Fibroblast of lung (primary cell): ENCODE measurements around the gene SLC25A42. TPM values are rescaled to one million over a fixed set of nuclear protein-coding genes. Genes with fewer than 3 reads are reported as not detected.

Experiments used
- DNase-seq, 2 donors: peaks; one replicate each; pipeline versions ENCODE4 v3.0.0 to v3.0.0-alpha.2; 2010; ENCODE audit warnings: low read depth in 2 of 2
- H2AFZ ChIP-seq: 2 replicates; pipeline ENCODE4 v1.5.1; 2012; ENCODE audit warnings: low read length, control low read depth, inconsistent platforms
- H3K27ac ChIP-seq: 2 replicates; pipeline ENCODE4 v1.5.1; 2011; ENCODE audit warnings: low read length, control low read depth; ENCODE audit not compliant: insufficient read depth
- H3K27me3 ChIP-seq: 2 replicates; pipeline ENCODE4 v1.5.1; 2011; ENCODE audit warnings: mild to moderate bottlenecking, low read length; ENCODE audit not compliant: control insufficient read depth, insufficient read depth
- H3K36me3 ChIP-seq: 2 replicates; pipeline ENCODE4 v1.5.1; 2011; ENCODE audit warnings: low read length; ENCODE audit not compliant: control insufficient read depth, insufficient read depth
- H3K4me1 ChIP-seq: 2 replicates; pipeline ENCODE4 v1.5.1; 2011; ENCODE audit warnings: low read length; ENCODE audit not compliant: control insufficient read depth, insufficient read depth; ENCODE audit errors: extremely low read depth
- H3K4me2 ChIP-seq: 2 replicates; pipeline ENCODE4 v1.5.1; 2011; ENCODE audit warnings: low read length, control low read depth; ENCODE audit not compliant: insufficient read depth; ENCODE audit errors: extremely low read depth
- H3K4me3 ChIP-seq, 4 experiments: fragments of 200-600 bp in 1 of 4; sonication (generic) in 1 of 4; replicated peaks in 1 of 4; 2 replicates each; pipeline ENCODE4 v1.5.1; 2011 to 2016; ENCODE audit warnings: low read length in 4 of 4, low read depth in 3 of 4, mild to moderate bottlenecking in 3 of 4, control low read depth in 2 of 4, inconsistent platforms in 1 of 4, mixed read lengths in 1 of 4; ENCODE audit not compliant: insufficient read depth in 1 of 4; ENCODE audit errors: control extremely low read depth in 1 of 4
- H3K79me2 ChIP-seq: 2 replicates; pipeline ENCODE4 v1.5.1; 2012; ENCODE audit warnings: mild to moderate bottlenecking, low read length, inconsistent platforms; ENCODE audit not compliant: control insufficient read depth, insufficient read depth
- H3K9ac ChIP-seq: 2 replicates; pipeline ENCODE4 v1.5.1; 2011; ENCODE audit warnings: mild to moderate bottlenecking, low read length, control low read depth; ENCODE audit not compliant: insufficient read depth
- H3K9me3 ChIP-seq: 2 replicates; pipeline ENCODE4 v1.5.1; 2012; ENCODE audit warnings: low read depth, low read length; ENCODE audit not compliant: control insufficient read depth, insufficient read depth
- H4K20me1 ChIP-seq: 2 replicates; pipeline ENCODE4 v1.5.1; 2011; ENCODE audit warnings: low read length; ENCODE audit not compliant: control insufficient read depth, insufficient read depth; ENCODE audit errors: extremely low read depth
- EZH2 ChIP-seq: IDR thresholded peaks from 2 replicates; pipeline ENCODE4 v1.5.1; 2012; ENCODE audit warnings: low read length, control low read depth, mild to moderate bottlenecking; ENCODE audit errors: missing control alignments
- polyA plus RNA-seq, 2 donors: library from polyadenylated mRNA; depleted of rRNA in 1 of 2; stranded (reverse) in 1 of 2; unstranded in 1 of 2; fragments of >200 nt; gene quantifications; 2 replicates each; pipeline ENCODE4 v1.2.1, GENCODE V29; 2011 to 2012; ENCODE audit warnings: missing spikeins in 1 of 2
- total RNA-seq: library from RNA; depleted of rRNA; stranded (reverse); fragments of >200 nt; gene quantifications from 2 replicates; pipeline ENCODE4 v1.2.1, GENCODE V29; 2014
- TF ChIP-seq, protein P1 (sequence below), 2 donors: IDR thresholded peaks in 1 of 2; conservative IDR thresholded peaks in 1 of 2; 1 replicate in 1 of 2; 2 replicates in 1 of 2; pipeline ENCODE4 v1.5.1; 2011 to 2012; ENCODE audit warnings: low read length in 2 of 2, control low read depth in 1 of 2, inconsistent platforms in 1 of 2, low read depth in 1 of 2, mild to moderate bottlenecking in 1 of 2

The SLC25A42 gene
- total and polyA plus RNA-seq, 2 donors (not counting 1 experiment from before 2014, with no cell fraction given) = 3.6 to 7.1 TPM

DNA sequence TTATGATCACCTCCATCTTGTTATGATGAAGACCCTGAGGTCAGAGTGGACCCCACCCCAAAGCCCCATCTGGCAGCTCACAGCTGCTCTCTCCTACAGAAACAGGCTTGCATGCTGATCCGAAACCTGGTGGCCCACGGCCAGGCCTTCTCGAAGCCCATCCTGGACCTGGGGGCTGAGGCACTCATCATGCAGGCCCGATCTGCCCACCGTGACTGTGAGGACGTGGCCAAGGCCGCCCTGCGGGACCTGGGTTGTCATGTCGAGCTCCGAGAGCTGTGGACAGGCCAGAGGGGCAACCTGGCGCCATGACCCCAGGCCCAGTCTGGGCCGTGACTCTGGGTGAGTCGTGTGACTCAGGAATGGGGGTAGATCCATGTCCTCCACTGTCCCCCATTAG lies 6.5 kb upstream of the SLC25A42 start:
- TF ChIP-seq EZH2 = no peak
- TF ChIP-seq, protein P1, sequence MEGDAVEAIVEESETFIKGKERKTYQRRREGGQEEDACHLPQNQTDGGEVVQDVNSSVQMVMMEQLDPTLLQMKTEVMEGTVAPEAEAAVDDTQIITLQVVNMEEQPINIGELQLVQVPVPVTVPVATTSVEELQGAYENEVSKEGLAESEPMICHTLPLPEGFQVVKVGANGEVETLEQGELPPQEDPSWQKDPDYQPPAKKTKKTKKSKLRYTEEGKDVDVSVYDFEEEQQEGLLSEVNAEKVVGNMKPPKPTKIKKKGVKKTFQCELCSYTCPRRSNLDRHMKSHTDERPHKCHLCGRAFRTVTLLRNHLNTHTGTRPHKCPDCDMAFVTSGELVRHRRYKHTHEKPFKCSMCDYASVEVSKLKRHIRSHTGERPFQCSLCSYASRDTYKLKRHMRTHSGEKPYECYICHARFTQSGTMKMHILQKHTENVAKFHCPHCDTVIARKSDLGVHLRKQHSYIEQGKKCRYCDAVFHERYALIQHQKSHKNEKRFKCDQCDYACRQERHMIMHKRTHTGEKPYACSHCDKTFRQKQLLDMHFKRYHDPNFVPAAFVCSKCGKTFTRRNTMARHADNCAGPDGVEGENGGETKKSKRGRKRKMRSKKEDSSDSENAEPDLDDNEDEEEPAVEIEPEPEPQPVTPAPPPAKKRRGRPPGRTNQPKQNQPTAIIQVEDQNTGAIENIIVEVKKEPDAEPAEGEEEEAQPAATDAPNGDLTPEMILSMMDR (conservative IDR thresholded peaks at IDR 0.05 in 1 of 2, IDR thresholded peaks at IDR 0.05 in 1 of 2; ENCODE audit: low read depth in 1 of 2, low read length in 2 of 2) = no peak
- peaks cover 30% of the 10 kb centered on the region for H3K36me3 ChIP-seq

GRCh38 chr19:19057720-19058119 lies 6.1 kb upstream of the SLC25A42 start:
- Histone ChIP-seq H3K79me2 (no peaks in the 10 kb centered on the region), H3K9me3 (no peaks in the 10 kb centered on the region), H3K27ac (no peak overlapping the region), H3K27me3 (no peaks in the 10 kb centered on the region), H3K36me3 (peaks cover 27% of the 10 kb centered on the region), H4K20me1 (no peaks in the 10 kb centered on the region), H3K4me2 (no peak overlapping the region), H2AFZ (no peak overlapping the region), H3K4me1 (peaks cover 8% of the 10 kb centered on the region), H3K9ac (no peak overlapping the region), H3K4me3 (no peak overlapping the region)
- TF ChIP-seq, protein P1 (conservative IDR thresholded peaks at IDR 0.05 in 1 of 2, IDR thresholded peaks at IDR 0.05 in 1 of 2; ENCODE audit: low read depth in 1 of 2, low read length in 2 of 2) = no peak
- no peak for TF ChIP-seq EZH2
- no peak for DNase-seq

More for the DNA sequence above, 6.5 kb upstream of the SLC25A42 start:
- no peak for DNase-seq
- H3K4me3 ChIP-seq = no peak overlapping the region
- H3K4me1 ChIP-seq = peaks cover 4% of the 10 kb centered on the region
- no peaks in the 10 kb centered on the region for H3K9me3 ChIP-seq
- no peak overlapping the region for H2AFZ ChIP-seq
- no peaks in the 10 kb centered on the region for H4K20me1 ChIP-seq
- no peak overlapping the region for H3K27ac ChIP-seq
- H3K27me3 ChIP-seq = no peaks in the 10 kb centered on the region
- no peak overlapping the region for H3K9ac ChIP-seq
- no peaks in the 10 kb centered on the region for H3K79me2 ChIP-seq
- H3K4me2 ChIP-seq = no peak overlapping the region

GRCh38 chr19:19059018-19059836 lies 4.6 kb upstream of the SLC25A42 start:
- peaks cover 23% of the 10 kb centered on the region for H3K36me3 ChIP-seq
- no peak overlapping the region for H2AFZ ChIP-seq
- no peaks in the 10 kb centered on the region for H4K20me1 ChIP-seq
- H3K27ac ChIP-seq = no peak overlapping the region
- no peaks in the 10 kb centered on the region for H3K27me3 ChIP-seq
- peaks cover 14% of the 10 kb centered on the region for H3K4me1 ChIP-seq
- no peak overlapping the region for H3K4me2 ChIP-seq
- DNase-seq = no peak
- no peaks in the 10 kb centered on the region for H3K79me2 ChIP-seq
- no peak overlapping the region for H3K4me3 ChIP-seq
- TF ChIP-seq, protein P1 (conservative IDR thresholded peaks at IDR 0.05 in 1 of 2, IDR thresholded peaks at IDR 0.05 in 1 of 2; ENCODE audit: low read depth in 1 of 2, low read length in 2 of 2) = no peak
- H3K9me3 ChIP-seq = no peaks in the 10 kb centered on the region
- no peak overlapping the region for H3K9ac ChIP-seq
